ENCODE measurements around the gene XRCC5. TPM values are rescaled to one million over a fixed set of nuclear protein-coding genes. Genes with fewer than 3 reads are reported as not detected.

Gene XRCC5
- total and polyA plus RNA-seq, 3 donors from 2014 or later: 132 to 145 (median 133) TPM

GRCh38 chr2:216081012-216081411 lies 28.1 kb upstream of the XRCC5 start:
- TF ChIP-seq POLR2A (IDR thresholded peaks at IDR 0.05): no peak
- TF ChIP-seq, protein P1, sequence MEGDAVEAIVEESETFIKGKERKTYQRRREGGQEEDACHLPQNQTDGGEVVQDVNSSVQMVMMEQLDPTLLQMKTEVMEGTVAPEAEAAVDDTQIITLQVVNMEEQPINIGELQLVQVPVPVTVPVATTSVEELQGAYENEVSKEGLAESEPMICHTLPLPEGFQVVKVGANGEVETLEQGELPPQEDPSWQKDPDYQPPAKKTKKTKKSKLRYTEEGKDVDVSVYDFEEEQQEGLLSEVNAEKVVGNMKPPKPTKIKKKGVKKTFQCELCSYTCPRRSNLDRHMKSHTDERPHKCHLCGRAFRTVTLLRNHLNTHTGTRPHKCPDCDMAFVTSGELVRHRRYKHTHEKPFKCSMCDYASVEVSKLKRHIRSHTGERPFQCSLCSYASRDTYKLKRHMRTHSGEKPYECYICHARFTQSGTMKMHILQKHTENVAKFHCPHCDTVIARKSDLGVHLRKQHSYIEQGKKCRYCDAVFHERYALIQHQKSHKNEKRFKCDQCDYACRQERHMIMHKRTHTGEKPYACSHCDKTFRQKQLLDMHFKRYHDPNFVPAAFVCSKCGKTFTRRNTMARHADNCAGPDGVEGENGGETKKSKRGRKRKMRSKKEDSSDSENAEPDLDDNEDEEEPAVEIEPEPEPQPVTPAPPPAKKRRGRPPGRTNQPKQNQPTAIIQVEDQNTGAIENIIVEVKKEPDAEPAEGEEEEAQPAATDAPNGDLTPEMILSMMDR (IDR thresholded peaks at IDR 0.05): no peak
- no peak for DNase-seq
- Histone ChIP-seq H3K27me3 (no peaks in the 10 kb centered on the region), H3K36me3 (ENCODE audit: low read depth, missing control alignments) (no peaks in the 10 kb centered on the region), H3K9me3 (no peaks in the 10 kb centered on the region), H3K4me3 (peak overlapping the region; percentile 62 to 72), H3K27ac (no peak overlapping the region), H3K4me1 (no peaks in the 10 kb centered on the region)
- WGBS, 2 donors: 17 to 40% methylated on average over 1 of the region's 1 CpG
- intact Hi-C loops (cut with DNase I; ENCODE audit: low total_unique reads): no loop called here

GRCh38 chr2:216081487-216082116 lies 27.5 kb upstream of the XRCC5 start, which contains the start of the genes PECR and TMEM169:
PECR (minus strand) TSS chr2:216081809; CDS start chr2:216081741, 68 bp downstream.
TMEM169 (plus strand) TSS chr2:216081919; CDS start chr2:216095964, 14,045 bp downstream.
- H3K4me1 ChIP-seq: no peaks in the 10 kb centered on the region
- H3K9me3 ChIP-seq: no peaks in the 10 kb centered on the region
- H3K27me3 ChIP-seq: no peaks in the 10 kb centered on the region
- no peak within 1 kb of the TSS for H3K27ac ChIP-seq
- H3K36me3 ChIP-seq (ENCODE audit: low read depth, missing control alignments): no peaks in the 10 kb centered on the region
- intact Hi-C loops (cut with DNase I; ENCODE audit: low total_unique reads): no loop called here
- H3K4me3 ChIP-seq: peak within 1 kb of the TSS; percentile 62 to 72
- 0% methylated on average over 24 to 40 of the region's 44 CpGs for WGBS, 2 donors
- DNase-seq: peak; percentile 86
- TF ChIP-seq POLR2A (IDR thresholded peaks at IDR 0.05): no peak
- TF ChIP-seq, protein P1 (IDR thresholded peaks at IDR 0.05): no peak

GRCh38 chr2:216082117-216082711 lies 26.9 kb upstream of the XRCC5 start:
- no peak overlapping the region for H3K27ac ChIP-seq
- H3K4me3 ChIP-seq: peak overlapping the region; percentile 62 to 72
- DNase-seq: no peak
- no peak for TF ChIP-seq POLR2A (IDR thresholded peaks at IDR 0.05)
- TF ChIP-seq, protein P1 (IDR thresholded peaks at IDR 0.05): no peak
- WGBS, 2 donors: 8 to 11% methylated on average over 21 to 22 of the region's 22 CpGs
- no peaks in the 10 kb centered on the region for H3K27me3 ChIP-seq
- no peaks in the 10 kb centered on the region for H3K4me1 ChIP-seq
- intact Hi-C loops (cut with DNase I; ENCODE audit: low total_unique reads): no loop called here
- H3K36me3 ChIP-seq (ENCODE audit: low read depth, missing control alignments): no peaks in the 10 kb centered on the region
- H3K9me3 ChIP-seq: no peaks in the 10 kb centered on the region

DNA sequence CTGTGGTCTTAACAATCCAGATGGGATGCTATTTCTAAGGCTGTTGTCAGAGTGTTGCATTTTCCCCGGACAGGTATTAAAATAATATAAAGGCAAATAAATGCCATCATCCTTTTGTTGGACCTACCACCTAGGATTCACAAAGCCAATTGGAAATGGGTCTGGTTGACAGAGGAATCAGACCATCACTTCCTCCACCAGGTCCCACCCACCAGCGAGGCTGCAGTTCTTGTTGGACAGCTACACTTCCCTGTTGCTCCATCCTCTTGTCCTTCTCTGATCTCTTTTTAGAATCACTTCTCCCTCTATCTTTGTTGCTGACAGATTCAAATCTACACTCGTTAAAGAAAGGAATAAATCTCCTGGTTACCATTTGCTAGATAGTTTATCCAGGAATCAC lies 26.3 kb upstream of the XRCC5 start:
- H3K4me3 ChIP-seq: no peak overlapping the region
- 70% methylated on average over 3 of the region's 3 CpGs for WGBS, 2 donors
- H3K4me1 ChIP-seq: no peaks in the 10 kb centered on the region
- no peak for DNase-seq
- no peaks in the 10 kb centered on the region for H3K36me3 ChIP-seq (ENCODE audit: low read depth, missing control alignments)
- intact Hi-C loops (cut with DNase I; ENCODE audit: low total_unique reads): no loop called here
- H3K27ac ChIP-seq: no peak overlapping the region
- no peaks in the 10 kb centered on the region for H3K27me3 ChIP-seq
- no peak for TF ChIP-seq POLR2A (IDR thresholded peaks at IDR 0.05)
- TF ChIP-seq, protein P1 (IDR thresholded peaks at IDR 0.05): no peak
- H3K9me3 ChIP-seq: no peaks in the 10 kb centered on the region

Measured in testis (tissue), 3 donors.